ENCODE data around the gene GRIN2A. TPM values are rescaled to one million over a fixed set of nuclear protein-coding genes. Genes with fewer than 3 reads are reported as not detected.
A peak's percentile ranks its signal among the peaks of the same experiment; 100 is the strongest.

The GRIN2A gene
- total and polyA plus RNA-seq, 2 of the 8 experiments (the other 6 are each of a cell fraction or from before 2014, with no cell fraction given): 0.18 to 1.8 TPM

DNA sequence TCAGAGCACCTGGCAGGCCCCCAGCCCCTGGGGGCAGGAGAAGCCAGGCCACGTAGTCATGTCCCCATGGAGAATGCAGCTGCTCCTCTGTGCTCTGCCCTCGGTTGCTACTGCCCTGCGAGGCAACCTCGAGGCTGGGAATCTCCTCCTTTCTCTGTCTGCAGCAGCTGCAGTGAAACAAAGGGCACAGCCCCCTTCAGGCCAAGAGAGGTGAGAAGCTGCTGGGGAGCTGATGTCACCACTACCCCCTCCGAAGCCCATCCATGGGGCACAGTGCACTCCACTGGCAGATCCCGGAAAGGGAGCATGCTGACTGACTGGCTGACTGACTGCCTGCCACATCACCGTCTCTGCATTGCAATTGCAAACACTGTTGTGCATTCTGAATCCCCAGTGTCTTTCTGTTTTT is 103.7 kb downstream of the GRIN2A start:
- no peaks in the 10 kb centered on the region for H3K36me3 ChIP-seq (ENCODE audit: control insufficient read depth in 2 of 4, insufficient read depth in 4 of 4, low read length in 3 of 4)
- no peaks in the 10 kb centered on the region; a peak in 1 of 4 replicates for H3K79me2 ChIP-seq (ENCODE audit: control insufficient read depth in 1 of 2, insufficient read depth in 2 of 2, low read length in 2 of 2)
- no peak overlapping the region for H4K5ac ChIP-seq (ENCODE audit: insufficient read length, low read depth, low read length)
- no peaks in the 10 kb centered on the region for H3K79me1 ChIP-seq (ENCODE audit: low read depth, low read length)
- no peak overlapping the region for H2BK12ac ChIP-seq (ENCODE audit: low read depth, low read length)
- H4K8ac ChIP-seq (ENCODE audit: extremely low read depth, insufficient read depth, low read length): no peak overlapping the region
- H2BK15ac ChIP-seq (ENCODE audit: low read length): peak overlapping the region; percentile 48; the same call in 1 of the 2 replicates
- peak; percentile 59 to 76 for DNase-seq (ENCODE audit: low read depth in 1 of 2, low spot score in 2 of 2)
- H3K4me3 ChIP-seq (ENCODE audit: extremely low read depth in 1 of 4, insufficient read depth in 2 of 4, low read depth in 3 of 4, low read length in 4 of 4): no peak overlapping the region
- H2BK20ac ChIP-seq (ENCODE audit: low read length): no peak overlapping the region
- H3K9me3 ChIP-seq (ENCODE audit: insufficient read depth in 2 of 2, low read depth in 1 of 2, low read length in 1 of 2): no peaks in the 10 kb centered on the region
- H3K14ac ChIP-seq (ENCODE audit: insufficient read length): no peak overlapping the region
- H2BK5ac ChIP-seq (ENCODE audit: low read depth, low read length): no peak overlapping the region
- H2AFZ ChIP-seq (ENCODE audit: low read length): peak overlapping the region; percentile 74; the same call in 1 of the 2 replicates
- peaks cover 5 to 7% (median 6%) of the 10 kb centered on the region in 4 experiments; a peak in 3 of 7 replicates for H3K4me1 ChIP-seq (replicated peaks in 1 of 4; ENCODE audit: control insufficient read depth in 3 of 4, insufficient read depth in 4 of 4, low read length in 3 of 4)
- FAIRE-seq: peak; percentile 42
- no peaks in the 10 kb centered on the region for H3K23me2 ChIP-seq (ENCODE audit: low read depth, low read length)
- CTCF ChIA-PET (ENCODE audit: partially characterized antibody): interaction anchor here (0.6 to 4.7 kb wide), 14 partner anchors 9 to 1268 kb away, joined by 3 to 16 read pairs (median 3); partner anchors contain the start of gene GRIN2A
- no peaks in the 10 kb centered on the region for H4K20me1 ChIP-seq (replicated peaks in 1 of 2; ENCODE audit: control insufficient read depth in 1 of 2, insufficient read depth in 2 of 2, low read length in 2 of 2)
- H3K4me2 ChIP-seq (ENCODE audit: insufficient read depth in 1 of 2, low read depth in 2 of 2, low read length in 2 of 2): no peak overlapping the region
- H3K27me3 ChIP-seq (replicated peaks in 1 of 4; ENCODE audit: control insufficient read depth in 3 of 4, extremely low read depth in 1 of 4, insufficient read depth in 3 of 4, low read length in 3 of 4): peaks cover 0 to 2% (median 0%) of the 10 kb centered on the region in 4 experiments; a peak in 2 of 7 replicates
- no peak overlapping the region for H3K27ac ChIP-seq (ENCODE audit: low read depth, low read length)
- POLR2A ChIA-PET (ENCODE audit: partially characterized antibody): no interaction called here
- H3K23ac ChIP-seq (ENCODE audit: insufficient read length): no peak overlapping the region
- WGBS, 2 experiments (ENCODE audit: extremely low coverage in 1 of 2, insufficient coverage in 1 of 2, insufficient read length in 1 of 2, insufficient replicate concordance in 2 of 2, low coverage in 1 of 2, low lambda C conversion rate in 2 of 2, missing lambda C conversion rate in 1 of 2): 58% methylated on average over 7 of the region's 7 CpGs; no CpG with 5 or more reads in 1 of the 2 experiments
- no peak overlapping the region for H3K9ac ChIP-seq (replicated peaks in 1 of 4; ENCODE audit: extremely low read depth in 1 of 4, low read depth in 3 of 4, low read length in 3 of 4)
- no peak overlapping the region for H3K4ac ChIP-seq (replicated peaks; ENCODE audit: insufficient read length, low read depth, low read length)
- H2AK5ac ChIP-seq (ENCODE audit: low read depth, low read length): no peak overlapping the region
- H3K56ac ChIP-seq (replicated peaks; ENCODE audit: insufficient read length, low read depth, low read length): no peak overlapping the region
- no peak overlapping the region for H4K91ac ChIP-seq (replicated peaks; ENCODE audit: insufficient read length, low read length)
- peak overlapping the region; percentile 43; the same call in 1 of the 2 replicates for H3K18ac ChIP-seq (ENCODE audit: extremely low read depth, low read length)
- H2BK120ac ChIP-seq (replicated peaks; ENCODE audit: low read depth, low read length): no peak overlapping the region
- TF ChIP-seq NANOG (IDR thresholded peaks at IDR 0.05; ENCODE audit: insufficient read depth, low read depth, low read length, poor library complexity, severe bottlenecking) (no peak), SUZ12 (IDR thresholded peaks at IDR 0.05; ENCODE audit: low read length) (no peak), POU5F1 (IDR thresholded peaks at IDR 0.05; ENCODE audit: low read depth, low read length) (no peak), MAFK (IDR thresholded peaks at IDR 0.05; ENCODE audit: low read depth, low read length) (no peak)
